GM18907 (cell line): ENCODE measurements around the gene WASL.
A peak's percentile ranks its signal among the peaks of the same experiment; 100 is the strongest.
"Not testable (repeated sequence)": the region's sequence is repeated elsewhere in the genome, so short reads cannot be mapped to it uniquely, and the experiment has no call there.

Experiments used
- ATAC-seq: cut with Tn5 transposase; IDR thresholded peaks from one replicate; pipeline ENCODE4 v1.9.1; 2021; ENCODE audit warnings: mild to moderate bottlenecking, moderate library complexity; ENCODE audit not compliant: unreplicated experiment

The WASL gene

DNA sequence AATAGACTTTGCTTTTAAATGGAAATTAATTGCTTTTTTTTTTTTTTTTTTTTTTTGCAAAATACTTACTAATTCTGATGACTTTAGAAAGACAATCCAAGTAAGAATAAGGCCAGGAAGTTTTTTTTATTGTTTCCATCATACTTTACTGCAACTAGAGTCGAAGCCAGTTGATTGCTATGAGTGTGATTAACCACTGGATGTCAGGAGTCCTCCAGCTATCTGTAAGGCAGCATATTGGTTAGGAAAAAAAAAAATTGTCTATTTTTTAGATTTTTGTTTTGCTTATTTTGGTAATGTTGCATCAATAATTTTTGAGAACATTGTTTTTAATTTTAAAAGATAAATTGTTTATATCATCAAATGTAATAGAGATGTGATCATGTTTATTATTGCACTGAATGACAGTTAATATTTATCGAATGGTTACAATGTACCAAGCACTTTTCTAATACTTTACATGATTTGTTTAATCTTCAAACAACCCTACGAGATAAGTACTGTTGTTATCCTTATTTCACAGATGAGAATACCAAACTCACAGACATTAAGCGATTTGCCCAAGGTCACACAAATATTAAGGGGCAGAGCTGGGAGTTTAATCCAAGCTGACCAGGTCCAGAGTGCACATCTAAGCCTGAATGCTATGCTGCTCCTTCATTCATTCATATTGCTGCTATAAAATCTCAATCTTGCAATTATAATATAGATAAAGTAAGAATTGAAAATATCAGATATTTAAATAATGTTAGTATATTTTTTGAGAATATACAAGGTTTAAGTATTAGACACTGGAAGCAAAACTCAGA, 113.0 kb downstream of the WASL start:
- peak; percentile 68 for ATAC-seq

DNA sequence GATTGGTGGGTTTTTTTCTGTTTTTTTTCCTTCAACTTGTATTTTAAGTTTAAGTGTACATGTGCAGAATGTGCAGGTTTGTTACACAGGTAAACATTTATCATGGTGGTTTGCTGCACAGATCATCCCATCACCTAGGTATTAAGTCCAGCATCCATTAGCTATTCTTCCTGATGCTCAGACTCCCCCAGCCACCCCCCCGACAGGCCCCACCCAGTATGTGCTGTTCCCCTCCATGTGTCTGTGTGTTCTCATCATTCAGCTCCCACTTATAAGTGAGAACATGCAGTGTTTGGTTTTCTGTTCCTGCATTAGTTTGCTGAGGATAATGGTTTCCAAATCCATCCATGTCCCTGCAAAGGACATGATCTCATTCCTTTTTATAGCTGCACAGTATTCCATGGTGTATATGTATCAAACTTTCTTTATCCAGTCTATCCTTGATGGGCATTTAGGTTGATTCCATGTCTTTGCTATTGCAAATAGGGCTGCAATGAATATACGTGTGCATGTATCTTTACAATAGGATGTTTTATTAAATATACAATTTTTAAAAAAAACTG, 114.7 kb downstream of the WASL start:
- not testable (repeated sequence) for ATAC-seq

DNA sequence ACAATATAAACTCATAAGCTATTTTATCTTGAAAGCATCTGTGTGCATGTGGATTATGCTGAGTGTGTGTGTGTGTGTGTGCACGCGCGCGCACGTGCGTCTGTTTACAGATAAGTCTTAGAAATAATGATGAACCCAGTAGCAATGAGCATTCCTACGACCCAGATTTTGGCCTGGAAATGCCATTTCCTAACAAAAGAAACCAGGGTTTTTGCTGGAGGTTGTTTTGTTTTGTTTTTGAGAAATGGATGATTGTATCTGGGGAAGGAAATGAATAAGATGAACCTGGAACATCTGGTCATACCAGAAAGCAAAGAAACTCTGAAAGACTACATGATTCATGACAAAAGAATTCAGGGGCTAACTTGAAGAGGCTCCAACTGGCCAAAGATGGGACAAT, 115.2 kb downstream of the WASL start:
- ATAC-seq: no peak

DNA sequence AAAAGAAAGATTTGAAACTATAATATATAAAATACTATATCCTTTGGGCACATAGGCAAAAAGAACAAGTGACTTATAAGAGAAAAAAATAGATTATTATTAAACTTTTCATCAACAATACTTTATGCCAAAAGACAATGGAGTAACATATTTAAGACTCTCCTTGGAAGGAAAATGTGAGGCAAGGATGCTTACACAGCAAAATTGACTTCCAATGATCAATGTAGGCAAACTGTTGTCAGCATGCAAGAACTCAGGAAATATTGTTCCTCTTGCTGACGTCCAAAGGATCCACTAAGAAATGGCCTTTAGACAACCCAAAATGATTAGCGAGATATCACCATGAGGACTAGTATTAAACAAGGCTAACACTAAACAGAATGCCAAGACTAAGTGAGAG, 116.0 kb downstream of the WASL start:
- ATAC-seq: no peak
